ENCODE measurements around the gene CBX7. TPM values are rescaled to one million over a fixed set of nuclear protein-coding genes. Genes with fewer than 3 reads are reported as not detected.

The CBX7 gene
- total RNA-seq, 1 experiment from 2014 or later, result 3.7 TPM

DNA sequence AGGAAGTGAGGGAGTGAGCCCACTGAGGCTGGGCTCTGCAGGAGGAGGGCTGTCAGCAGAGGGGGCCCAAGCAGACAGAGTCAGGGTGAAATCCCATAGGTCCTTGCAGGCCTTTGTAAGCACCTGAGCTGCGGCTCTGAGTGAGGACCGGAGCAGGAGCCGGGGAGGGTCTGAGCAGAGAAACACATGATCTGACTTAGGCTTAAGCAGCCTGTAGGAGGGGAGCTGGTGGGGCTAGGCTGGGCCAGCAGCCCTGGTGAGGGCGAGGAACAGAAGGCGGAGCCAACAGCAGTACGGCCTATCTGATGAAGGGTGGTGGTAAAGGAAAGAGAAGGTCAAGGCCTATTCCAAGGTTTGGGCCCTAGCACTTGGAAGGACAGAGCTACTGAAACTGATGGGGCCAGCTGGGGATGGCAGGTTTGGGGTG lies 26.9 kb upstream of the CBX7 start:
- no peak overlapping the region for H3K4ac ChIP-seq (ENCODE audit: low read depth, low read length)
- peaks cover 3% of the 10 kb centered on the region for H4K20me1 ChIP-seq (ENCODE audit: control insufficient read depth, insufficient read depth, insufficient read length)
- H2BK12ac ChIP-seq (ENCODE audit: insufficient read length, low read depth, low read length), result no peak overlapping the region
- peak overlapping the region; percentile 10 for H4K91ac ChIP-seq (ENCODE audit: insufficient read length, low read depth, low read length)
- no peak overlapping the region for H3K18ac ChIP-seq (ENCODE audit: insufficient read length, low read depth, low read length)
- no peak overlapping the region for H3K4me2 ChIP-seq (ENCODE audit: insufficient read depth, insufficient read length, low read length)
- no peak overlapping the region for H2AK5ac ChIP-seq (ENCODE audit: insufficient read length, low read length)
- H3K36me3 Mint-ChIP-seq (ENCODE audit: insufficient read depth in 1 of 3, low read depth in 3 of 3), result peaks cover 0 to 6% (median 2%) of the 10 kb centered on the region in 3 experiments; a peak in 2 of 7 replicates
- no peak overlapping the region for H3K9ac ChIP-seq (ENCODE audit: extremely low read depth, insufficient read length, low read length)
- H3K27ac ChIP-seq (ENCODE audit: insufficient read length, low read depth, low read length), result no peak overlapping the region
- no peak overlapping the region for H4K5ac ChIP-seq (ENCODE audit: insufficient read length, low read depth, low read length)
- no peaks in the 10 kb centered on the region for H3K79me2 ChIP-seq (ENCODE audit: insufficient read depth, low read length)
- no peaks in the 10 kb centered on the region; the same call in 1 of the 2 replicates for H3K27me3 Mint-ChIP-seq (ENCODE audit: low read depth)
- H3K9me3 ChIP-seq (ENCODE audit: control insufficient read depth, low read depth, low read length), result no peaks in the 10 kb centered on the region
- no peak overlapping the region for H2BK15ac ChIP-seq (ENCODE audit: low read depth, low read length)
- H2BK5ac ChIP-seq (ENCODE audit: insufficient read length, low read length), result no peak overlapping the region
- WGBS (ENCODE audit: extremely low coverage, insufficient read length, low lambda C conversion rate), result no CpG with 5 or more reads among the region's 6 CpGs
- DNase-seq, result peak; percentile 90
- H3K79me1 ChIP-seq (ENCODE audit: insufficient read depth, low read depth, low read length, poor library complexity, severe bottlenecking), result no peaks in the 10 kb centered on the region
- no peak overlapping the region for H3K56ac ChIP-seq (ENCODE audit: insufficient read length, low read depth, low read length)
- H3K4me1 ChIP-seq (ENCODE audit: insufficient read depth, low read length), result peaks cover 8% of the 10 kb centered on the region; the same call in 1 of the 2 replicates
- H3T11ph ChIP-seq (ENCODE audit: low read length), result no peak overlapping the region
- no peak overlapping the region for H4K8ac ChIP-seq (replicated peaks; ENCODE audit: insufficient read length, low read depth, low read length)
- no peaks in the 10 kb centered on the region for H3K23me2 ChIP-seq (ENCODE audit: insufficient read length, low read depth, low read length, poor library complexity, severe bottlenecking)
- H2BK20ac ChIP-seq (ENCODE audit: low read depth, low read length, poor library complexity, severe bottlenecking), result no peak overlapping the region
- no peak overlapping the region for H3K23ac ChIP-seq (ENCODE audit: insufficient read length, low read depth, low read length)
- peak overlapping the region; percentile 88 to 97 (median 94) for H3K27ac Mint-ChIP-seq
- no peak overlapping the region; the same call in 1 of the 2 replicates for H3K14ac ChIP-seq (ENCODE audit: insufficient read depth, low read length)
- H2AFZ ChIP-seq (ENCODE audit: low read length), result no peak overlapping the region
- peaks cover 0 to 4% of the 10 kb centered on the region in 2 experiments; a peak in 2 of 5 replicates for H3K9me3 Mint-ChIP-seq
- H2BK120ac ChIP-seq (ENCODE audit: low read depth, low read length, poor library complexity, severe bottlenecking), result no peak overlapping the region
- no peaks in the 10 kb centered on the region for H3K27me3 ChIP-seq (ENCODE audit: insufficient read depth, low read length)
- TF ChIP-seq, protein P1, sequence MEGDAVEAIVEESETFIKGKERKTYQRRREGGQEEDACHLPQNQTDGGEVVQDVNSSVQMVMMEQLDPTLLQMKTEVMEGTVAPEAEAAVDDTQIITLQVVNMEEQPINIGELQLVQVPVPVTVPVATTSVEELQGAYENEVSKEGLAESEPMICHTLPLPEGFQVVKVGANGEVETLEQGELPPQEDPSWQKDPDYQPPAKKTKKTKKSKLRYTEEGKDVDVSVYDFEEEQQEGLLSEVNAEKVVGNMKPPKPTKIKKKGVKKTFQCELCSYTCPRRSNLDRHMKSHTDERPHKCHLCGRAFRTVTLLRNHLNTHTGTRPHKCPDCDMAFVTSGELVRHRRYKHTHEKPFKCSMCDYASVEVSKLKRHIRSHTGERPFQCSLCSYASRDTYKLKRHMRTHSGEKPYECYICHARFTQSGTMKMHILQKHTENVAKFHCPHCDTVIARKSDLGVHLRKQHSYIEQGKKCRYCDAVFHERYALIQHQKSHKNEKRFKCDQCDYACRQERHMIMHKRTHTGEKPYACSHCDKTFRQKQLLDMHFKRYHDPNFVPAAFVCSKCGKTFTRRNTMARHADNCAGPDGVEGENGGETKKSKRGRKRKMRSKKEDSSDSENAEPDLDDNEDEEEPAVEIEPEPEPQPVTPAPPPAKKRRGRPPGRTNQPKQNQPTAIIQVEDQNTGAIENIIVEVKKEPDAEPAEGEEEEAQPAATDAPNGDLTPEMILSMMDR (conservative IDR thresholded peaks at IDR 0.05), result no peak
- peak overlapping the region in 1 of 2 experiments; percentile 21; a peak in 1 of 5 replicates for H3K4me3 Mint-ChIP-seq
- peaks cover 47 to 78% of the 10 kb centered on the region in 2 experiments for H3K4me1 Mint-ChIP-seq

Measured in H9 (cell line).